Left colon (tissue), 2 donors: ENCODE results near the gene SHISAL2A. TPM values are rescaled to one million over a fixed set of nuclear protein-coding genes. Genes with fewer than 3 reads are reported as not detected.
A peak's percentile ranks its signal among the peaks of the same experiment; 100 is the strongest.

Source experiments
- ATAC-seq: fragments of 200-7000 bp; cut with Tn5 transposase; one replicate; pipeline ENCODE4 v1.9.1; 2020; ENCODE audit warnings: mild to moderate bottlenecking, moderate library complexity
- DNase-seq, 2 donors: peaks; one replicate each; pipeline ENCODE4 v3.0.0-alpha.2; 2020
- intact Hi-C, 2 donors: fragments of 100-400 bp; cut with DNase I in 1 of 2; cut with micrococcal nuclease in 1 of 2; formaldehyde crosslinking; loops; one replicate each; pipeline versions ENCODE4 v1.11.2 to v1.14.0; 2022; cut with DNase I, micrococcal nuclease
- total RNA-seq, 2 donors: library from RNA; stranded (reverse); fragmentation: NEBNext Ultra II Directional; extraction: Animal tissue kit (Norgen Biotek cat#: 25700); gene quantifications; one replicate each; pipeline ENCODE4 v1.2.1, GENCODE V29; 2021
- donor health status: DM: no; HTN: no; CAD: no.
- donor health status: DM: yes; HTN: yes; CAD: no.

Gene SHISAL2A
- total RNA-seq, 2 donors from 2014 or later = 0.34 to 0.45 TPM

GRCh38 chr1:52613636-52614373, 19.2 kb upstream of the SHISAL2A start:
- DNase-seq (no peak), ATAC-seq (no peak)
- intact Hi-C loops = no loop called here

- intact Hi-C loops = no loop called here
- no peak for ATAC-seq
These were observed 18.3 kb upstream of the SHISAL2A start for GRCh38 chr1:52614671-52615070.

GRCh38 chr1:52615489-52616042, 17.4 kb upstream of the SHISAL2A start:
- DNase-seq (no peak), ATAC-seq (no peak)
- intact Hi-C loops = no loop called here

More at GRCh38 chr1:52614671-52615070, 18.3 kb upstream of the SHISAL2A start:
- no peak for DNase-seq

GRCh38 chr1:52621950-52622349, 11.0 kb upstream of the SHISAL2A start:
- ATAC-seq (no peak), DNase-seq (no peak)
- intact Hi-C loops = no loop called here

GRCh38 chr1:52623812-52624211, 9.2 kb upstream of the SHISAL2A start:
- intact Hi-C loops = no loop called here
- ATAC-seq = no peak
- no peak for DNase-seq

- no peak for DNase-seq
- no peak for ATAC-seq
- intact Hi-C loops = no loop called here
These were observed 5.9 kb upstream of the SHISAL2A start for GRCh38 chr1:52627028-52627427.

GRCh38 chr1:52628614-52629324, 4.2 kb upstream of the SHISAL2A start:
- no peak for DNase-seq
- intact Hi-C loops = no loop called here
- no peak for ATAC-seq

- DNase-seq = peak in 1 of 2 donors; percentile 13
- intact Hi-C loops = no loop called here
- ATAC-seq = no peak
These were observed 3.7 kb upstream of the SHISAL2A start for GRCh38 chr1:52629325-52629643.

GRCh38 chr1:52629667-52630066, 3.3 kb upstream of the SHISAL2A start:
- ATAC-seq (no peak), DNase-seq (no peak)
- intact Hi-C loops = no loop called here

- DNase-seq (no peak), ATAC-seq (no peak)
- intact Hi-C loops = no loop called here
These were observed 1.1 kb upstream of the SHISAL2A start for GRCh38 chr1:52631759-52632331.

- peak; percentile 31 for ATAC-seq
- DNase-seq = peak in 1 of 2 donors; percentile 26
- intact Hi-C loops = no loop called here
These were observed 355 bp downstream of the SHISAL2A start for GRCh38 chr1:52633291-52633754.

GRCh38 chr1:52634111-52634510, 1.1 kb downstream of the SHISAL2A start:
- intact Hi-C loops = no loop called here
- ATAC-seq (no peak), DNase-seq (peak in 1 of 2 donors; percentile 6)

- ATAC-seq (peak; percentile 54), DNase-seq (no peak)
- intact Hi-C loops = no loop called here
These were observed 2.5 kb downstream of the SHISAL2A start for GRCh38 chr1:52635321-52636089.

GRCh38 chr1:52636721-52637695, 4.0 kb downstream of the SHISAL2A start:
- DNase-seq (peak in 1 of 2 donors; percentile 12), ATAC-seq (peak; percentile 51)
- intact Hi-C loops = no loop called here

- ATAC-seq (no peak), DNase-seq (no peak)
- intact Hi-C loops = no loop called here
These were observed 5.0 kb downstream of the SHISAL2A start for GRCh38 chr1:52637946-52638345.

GRCh38 chr1:52640697-52641096, 7.7 kb downstream of the SHISAL2A start:
- no peak for DNase-seq
- intact Hi-C loops = no loop called here
- no peak for ATAC-seq

- ATAC-seq (no peak), DNase-seq (no peak)
- intact Hi-C loops = no loop called here
These were observed 8.3 kb downstream of the SHISAL2A start for GRCh38 chr1:52641307-52641706.

GRCh38 chr1:52645261-52645660, 12.3 kb downstream of the SHISAL2A start:
- ATAC-seq (no peak), DNase-seq (no peak)
- intact Hi-C loops = no loop called here
